Stimulated activated CD4-positive, alpha-beta T cell treated with anti-CD3 and anti-CD28 coated beads, Interleukin-4, amount 100 ng/mL, for 24 hours (primary cell): ENCODE measurements around the gene NCR3LG1.

Source experiments
- DNase-seq: peaks from one replicate; pipeline ENCODE4 v3.0.0-alpha.2; 2020

Gene NCR3LG1

GRCh38 chr11:17395554-17395961 lies 44.0 kb downstream of the NCR3LG1 start:
- DNase-seq = no peak

- no peak for DNase-seq
These were observed 44.4 kb downstream of the NCR3LG1 start for GRCh38 chr11:17395978-17396377.

- DNase-seq = no peak
These were observed 45.2 kb downstream of the NCR3LG1 start for GRCh38 chr11:17396598-17397310.

- no peak for DNase-seq
These were observed 45.9 kb downstream of the NCR3LG1 start for GRCh38 chr11:17397311-17398002.

- no peak for DNase-seq
These were observed 47.6 kb downstream of the NCR3LG1 start for GRCh38 chr11:17399236-17399635.

- no peak for DNase-seq
These were observed 48.6 kb downstream of the NCR3LG1 start for GRCh38 chr11:17400048-17400775.

- no peak for DNase-seq
These were observed 49.7 kb downstream of the NCR3LG1 start for GRCh38 chr11:17401316-17401715.

- DNase-seq = no peak
These were observed 50.2 kb downstream of the NCR3LG1 start for GRCh38 chr11:17401841-17402240.

- no peak for DNase-seq
These were observed 50.9 kb downstream of the NCR3LG1 start for GRCh38 chr11:17402486-17402885.

GRCh38 chr11:17403980-17404759 lies 52.6 kb downstream of the NCR3LG1 start:
- DNase-seq = no peak

- DNase-seq = no peak
These were observed 53.8 kb downstream of the NCR3LG1 start for GRCh38 chr11:17405232-17406005.

- DNase-seq = no peak
These were observed 54.6 kb downstream of the NCR3LG1 start for GRCh38 chr11:17406082-17406817.

- no peak for DNase-seq
These were observed 55.2 kb downstream of the NCR3LG1 start for GRCh38 chr11:17406818-17407149.

- DNase-seq = no peak
These were observed 56.0 kb downstream of the NCR3LG1 start for GRCh38 chr11:17407575-17407974.

- no peak for DNase-seq
These were observed 56.4 kb downstream of the NCR3LG1 start for GRCh38 chr11:17408026-17408425.

- DNase-seq = no peak
These were observed 57.0 kb downstream of the NCR3LG1 start for GRCh38 chr11:17408641-17409040.

GRCh38 chr11:17410606-17411379 lies 59.2 kb downstream of the NCR3LG1 start:
- no peak for DNase-seq

GRCh38 chr11:17411418-17411817 lies 59.8 kb downstream of the NCR3LG1 start:
- DNase-seq = no peak

- DNase-seq = no peak
These were observed 61.0 kb downstream of the NCR3LG1 start for GRCh38 chr11:17412488-17413180.
